Hindlimb muscle (tissue), 1 donor: ENCODE measurements around the gene RAD18. TPM values are rescaled to one million over a fixed set of nuclear protein-coding genes. Genes with fewer than 3 reads are reported as not detected.

Experiments used
- DNase-seq: peaks from one replicate; pipeline ENCODE4 v3.0.0-alpha.2; 2013
- polyA plus RNA-seq: library from polyadenylated mRNA; unstranded; fragments of 120-200 nt; gene quantifications from one replicate; pipeline ENCODE4 v1.2.1, GENCODE V29; 2013; ENCODE audit not compliant: insufficient read length

Gene RAD18
- polyA plus RNA-seq, 1 donor = 4.4 TPM

- no peak for DNase-seq
These were observed 22.6 kb upstream of the RAD18 start for GRCh38 chr3:8985876-8986275.

- no peak for DNase-seq
These were observed 22.1 kb upstream of the RAD18 start for GRCh38 chr3:8985411-8985831.

GRCh38 chr3:8984526-8984925 is 21.3 kb upstream of the RAD18 start:
- no peak for DNase-seq

GRCh38 chr3:8984081-8984480 is 20.8 kb upstream of the RAD18 start:
- no peak for DNase-seq

- no peak for DNase-seq
These were observed 20.3 kb upstream of the RAD18 start for GRCh38 chr3:8983591-8983990.

- no peak for DNase-seq
These were observed 19.8 kb upstream of the RAD18 start for GRCh38 chr3:8983026-8983425.

- peak; percentile 50 for DNase-seq
These were observed 19.2 kb upstream of the RAD18 start for GRCh38 chr3:8982509-8982908.

GRCh38 chr3:8981700-8982099 is 18.4 kb upstream of the RAD18 start:
- no peak for DNase-seq

GRCh38 chr3:8981296-8981695 is 18.0 kb upstream of the RAD18 start:
- DNase-seq = no peak

GRCh38 chr3:8980756-8981257 is 17.5 kb upstream of the RAD18 start:
- DNase-seq = no peak

GRCh38 chr3:8979262-8979661 is 16.0 kb upstream of the RAD18 start:
- DNase-seq = no peak

GRCh38 chr3:8978551-8978950 is 15.3 kb upstream of the RAD18 start:
- DNase-seq = no peak

- DNase-seq = no peak
These were observed 13.4 kb upstream of the RAD18 start for GRCh38 chr3:8976540-8977182.

- no peak for DNase-seq
These were observed 12.1 kb upstream of the RAD18 start for GRCh38 chr3:8975081-8976020.

GRCh38 chr3:8974458-8974857 is 11.2 kb upstream of the RAD18 start:
- no peak for DNase-seq

GRCh38 chr3:8972639-8973038 is 9.4 kb upstream of the RAD18 start:
- no peak for DNase-seq

GRCh38 chr3:8970971-8971589 is 7.8 kb upstream of the RAD18 start:
- DNase-seq = peak; percentile 71

- no peak for DNase-seq
These were observed 6.0 kb upstream of the RAD18 start for GRCh38 chr3:8969241-8969640.

GRCh38 chr3:8968375-8968882 is 5.2 kb upstream of the RAD18 start:
- DNase-seq = no peak

GRCh38 chr3:8967553-8967952 is 4.3 kb upstream of the RAD18 start:
- DNase-seq = no peak

- no peak for DNase-seq
These were observed 3.6 kb upstream of the RAD18 start for GRCh38 chr3:8966820-8967348.

GRCh38 chr3:8966150-8966819 is 3.0 kb upstream of the RAD18 start:
- no peak for DNase-seq
